Colonic mucosa (tissue), 4 donors: ENCODE measurements around the gene DDHD1. TPM values are rescaled to one million over a fixed set of nuclear protein-coding genes. Genes with fewer than 3 reads are reported as not detected.
A peak's percentile ranks its signal among the peaks of the same experiment; 100 is the strongest.

Experiments
- DNase-seq: peaks from one replicate; pipeline ENCODE4 v3.0.0-alpha.2; 2020
- H3K27ac ChIP-seq: fragments of 200-600 bp; one replicate; pipeline ENCODE4 v1.8.0; 2021
- H3K27me3 ChIP-seq: fragments of 200-600 bp; one replicate; pipeline ENCODE4 v1.8.0; 2021
- H3K36me3 ChIP-seq: fragments of 200-600 bp; one replicate; pipeline ENCODE4 v1.8.0; 2021
- H3K4me1 ChIP-seq: fragments of 200-600 bp; one replicate; pipeline ENCODE4 v1.8.0; 2021; ENCODE audit warnings: mild to moderate bottlenecking
- H3K4me3 ChIP-seq: fragments of 200-600 bp; one replicate; pipeline ENCODE4 v1.8.0; 2021
- H3K9ac ChIP-seq, 2 donors: one replicate each; pipeline ENCODE4 v1.7.0; 2013; ENCODE audit warnings: control low read depth in 2 of 2, low read depth in 2 of 2, low read length in 2 of 2
- H3K9me3 ChIP-seq: fragments of 200-600 bp; one replicate; pipeline ENCODE4 v1.8.0; 2021
- intact Hi-C: fragments of 100-400 bp; cut with DNase I; formaldehyde crosslinking; loops from one replicate; pipeline ENCODE4 v1.14.1; 2022
- total RNA-seq, 2 donors: library from RNA; stranded (reverse); fragmentation: NEBNext Ultra II Directional in 1 of 2; extraction: Animal tissue kit (Norgen Biotek cat#: 25700) in 1 of 2; gene quantifications; one replicate each; pipeline ENCODE4 v1.2.1, GENCODE V29; 2021
- TF ChIP-seq, protein P1 (sequence below): fragments of 200-600 bp; IDR thresholded peaks from one replicate; pipeline ENCODE4 v1.8.0; 2022; ENCODE audit warnings: antibody characterized with exemption, mild to moderate bottlenecking
- donor health status: healthy.
- donor health status: DM: no; HTN: no; CAD: no.
- donor health status: DM: no; HTN: no; CAD: no.

The DDHD1 gene
- total RNA-seq, 2 donors from 2014 or later = 7.5 TPM

DNA sequence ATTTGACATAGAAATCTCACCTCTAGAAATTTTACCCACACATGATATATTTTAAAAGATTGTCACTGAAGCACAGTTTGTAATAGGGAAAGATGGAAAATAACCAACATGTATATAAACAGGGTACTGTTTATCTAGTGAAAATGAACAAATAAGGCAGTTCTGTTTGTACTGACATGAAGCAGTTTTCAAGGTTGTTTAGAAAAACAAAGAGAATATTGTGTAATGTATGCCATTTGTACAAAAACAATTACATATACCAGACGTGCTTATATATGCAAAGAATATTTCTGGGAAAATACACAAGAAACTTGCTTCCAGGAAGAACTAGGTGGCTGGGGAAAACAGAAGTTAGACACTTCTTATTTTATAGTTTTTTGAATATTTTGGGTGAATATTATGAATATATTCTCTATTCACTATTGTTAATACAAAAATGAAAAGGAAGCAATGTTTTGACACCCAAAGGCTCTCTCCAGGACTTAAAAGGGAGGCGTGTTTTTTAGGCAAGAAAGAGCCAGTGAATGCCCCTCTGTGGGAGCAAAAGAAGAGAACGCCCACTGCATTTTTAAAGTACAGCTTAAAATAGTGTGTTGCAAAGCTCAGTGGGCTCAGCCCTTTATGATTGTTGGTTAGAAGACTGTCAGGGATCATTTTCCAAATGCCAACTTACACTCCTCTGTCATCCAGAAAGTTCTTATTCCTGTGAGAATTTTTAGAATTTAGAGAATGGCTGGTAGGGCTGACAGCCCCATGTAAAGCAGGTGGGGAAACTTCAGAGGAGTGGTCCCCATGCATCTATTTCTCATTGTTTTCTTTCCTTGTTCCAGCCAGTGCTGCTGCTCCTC is 142.7 kb downstream of the DDHD1 start:
- Histone ChIP-seq H3K4me1 (no peaks in the 10 kb centered on the region), H3K4me3 (no peak overlapping the region), H3K9ac (no peak overlapping the region), H3K27me3 (no peaks in the 10 kb centered on the region), H3K27ac (peak overlapping the region; percentile 9), H3K9me3 (no peaks in the 10 kb centered on the region), H3K36me3 (no peaks in the 10 kb centered on the region)
- intact Hi-C loops = no loop called here
- no peak for DNase-seq
- TF ChIP-seq, protein P1, sequence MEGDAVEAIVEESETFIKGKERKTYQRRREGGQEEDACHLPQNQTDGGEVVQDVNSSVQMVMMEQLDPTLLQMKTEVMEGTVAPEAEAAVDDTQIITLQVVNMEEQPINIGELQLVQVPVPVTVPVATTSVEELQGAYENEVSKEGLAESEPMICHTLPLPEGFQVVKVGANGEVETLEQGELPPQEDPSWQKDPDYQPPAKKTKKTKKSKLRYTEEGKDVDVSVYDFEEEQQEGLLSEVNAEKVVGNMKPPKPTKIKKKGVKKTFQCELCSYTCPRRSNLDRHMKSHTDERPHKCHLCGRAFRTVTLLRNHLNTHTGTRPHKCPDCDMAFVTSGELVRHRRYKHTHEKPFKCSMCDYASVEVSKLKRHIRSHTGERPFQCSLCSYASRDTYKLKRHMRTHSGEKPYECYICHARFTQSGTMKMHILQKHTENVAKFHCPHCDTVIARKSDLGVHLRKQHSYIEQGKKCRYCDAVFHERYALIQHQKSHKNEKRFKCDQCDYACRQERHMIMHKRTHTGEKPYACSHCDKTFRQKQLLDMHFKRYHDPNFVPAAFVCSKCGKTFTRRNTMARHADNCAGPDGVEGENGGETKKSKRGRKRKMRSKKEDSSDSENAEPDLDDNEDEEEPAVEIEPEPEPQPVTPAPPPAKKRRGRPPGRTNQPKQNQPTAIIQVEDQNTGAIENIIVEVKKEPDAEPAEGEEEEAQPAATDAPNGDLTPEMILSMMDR = no peak

DNA sequence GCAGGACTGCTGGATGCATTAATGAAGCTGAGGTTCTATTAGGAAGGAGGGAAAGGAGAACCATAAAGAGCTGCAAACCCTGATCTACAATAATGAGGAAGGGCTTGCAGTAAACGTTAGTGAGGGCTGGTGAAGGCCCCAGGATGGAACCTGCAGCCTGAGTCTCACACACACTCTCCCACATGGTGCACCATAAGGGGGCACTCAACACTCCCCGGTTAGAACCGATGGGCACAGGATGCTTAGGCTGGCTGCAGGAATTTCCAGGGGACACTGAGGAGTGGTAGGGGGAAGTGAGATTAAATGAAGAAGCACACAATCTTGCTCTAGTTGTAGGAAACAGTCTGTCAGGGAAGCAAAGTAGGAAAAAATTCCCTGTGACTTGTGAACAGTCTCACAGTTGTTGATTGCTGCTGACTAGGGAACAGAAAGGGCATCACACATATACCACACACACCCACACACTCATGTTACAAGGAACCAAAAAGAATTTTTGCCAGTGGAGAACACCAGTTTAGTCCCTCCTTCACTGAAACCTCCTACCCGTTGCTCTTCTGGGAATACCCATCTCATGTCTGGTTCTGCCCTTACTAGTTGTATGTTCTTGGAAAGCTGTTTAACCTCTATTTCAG is 146.1 kb downstream of the DDHD1 start:
- H3K27ac ChIP-seq = no peak overlapping the region
- intact Hi-C loops = no loop called here
- no peaks in the 10 kb centered on the region for H3K9me3 ChIP-seq
- TF ChIP-seq, protein P1 = no peak
- no peak overlapping the region for H3K4me3 ChIP-seq
- no peaks in the 10 kb centered on the region for H3K4me1 ChIP-seq
- DNase-seq = no peak
- no peaks in the 10 kb centered on the region for H3K27me3 ChIP-seq
- H3K36me3 ChIP-seq = no peaks in the 10 kb centered on the region
- H3K9ac ChIP-seq = no peak overlapping the region

DNA sequence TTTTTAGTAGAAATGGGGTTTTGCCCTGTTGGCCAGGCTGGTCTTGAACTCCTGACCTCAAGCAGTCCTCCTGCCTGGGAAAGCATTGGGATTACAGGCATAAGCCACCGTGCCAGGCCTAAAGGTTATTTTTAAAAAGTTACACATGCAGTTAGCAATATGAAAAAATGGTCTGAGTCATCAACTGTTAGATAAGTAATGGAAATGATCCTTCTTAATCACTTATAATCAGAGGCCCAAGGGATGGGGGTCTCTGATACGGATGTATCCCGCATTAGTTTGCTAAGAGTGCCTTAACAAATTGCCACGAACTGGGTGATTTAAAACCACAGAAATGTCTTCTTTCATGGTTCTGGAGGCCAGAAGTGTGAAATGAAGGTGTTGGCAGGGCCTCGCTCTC is 148.1 kb downstream of the DDHD1 start:
- H3K4me3 ChIP-seq = no peak overlapping the region
- no peaks in the 10 kb centered on the region for H3K27me3 ChIP-seq
- no peaks in the 10 kb centered on the region for H3K9me3 ChIP-seq
- DNase-seq = no peak
- no peak overlapping the region for H3K9ac ChIP-seq
- TF ChIP-seq, protein P1 = no peak
- H3K27ac ChIP-seq = no peak overlapping the region
- intact Hi-C loops = no loop called here
- no peaks in the 10 kb centered on the region for H3K36me3 ChIP-seq
- no peaks in the 10 kb centered on the region for H3K4me1 ChIP-seq

DNA sequence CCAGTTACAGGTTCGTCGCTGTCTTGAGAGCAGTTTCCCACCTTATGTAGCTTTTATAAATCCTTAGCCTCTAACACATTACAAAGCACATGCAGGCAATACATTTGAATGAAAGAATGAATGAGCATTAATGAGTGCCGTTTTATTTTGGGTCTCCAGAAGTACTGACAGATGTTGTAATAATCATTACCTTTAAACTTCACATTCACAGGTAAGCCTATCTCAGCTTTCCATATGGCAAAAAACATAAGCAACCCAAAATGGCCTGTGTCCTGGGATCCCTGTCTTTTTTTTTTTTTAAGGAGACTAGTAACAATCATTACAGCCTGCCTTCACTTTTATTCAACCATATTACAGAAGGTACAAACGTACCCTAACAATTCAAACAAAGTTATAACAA is 149.3 kb downstream of the DDHD1 start:
- Histone ChIP-seq H3K27me3 (no peaks in the 10 kb centered on the region), H3K4me1 (no peaks in the 10 kb centered on the region), H3K9ac (no peak overlapping the region), H3K9me3 (no peaks in the 10 kb centered on the region), H3K27ac (no peak overlapping the region), H3K4me3 (no peak overlapping the region), H3K36me3 (no peaks in the 10 kb centered on the region)
- intact Hi-C loops = no loop called here
- no peak for DNase-seq
- TF ChIP-seq, protein P1 = no peak

DNA sequence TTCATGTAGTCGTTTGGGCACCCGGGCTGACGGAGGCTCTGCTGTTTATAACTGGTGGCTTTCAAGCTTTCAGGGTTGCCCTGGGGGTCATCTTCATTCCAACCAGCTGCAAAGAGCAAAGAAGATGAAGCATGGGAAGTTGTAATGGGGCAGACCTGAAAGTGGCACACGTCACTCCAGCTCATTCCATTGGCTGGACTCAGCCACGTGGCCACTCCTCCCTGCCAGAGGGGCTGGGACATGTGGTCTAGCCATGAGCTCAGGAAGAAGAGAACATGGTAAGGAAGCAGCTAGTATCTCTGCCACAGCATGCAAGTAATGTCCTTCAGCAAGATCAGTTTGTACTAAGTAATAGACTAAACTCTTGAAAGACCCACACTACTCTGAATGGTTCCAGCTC is 150.5 kb downstream of the DDHD1 start:
- Histone ChIP-seq H3K9ac (no peak overlapping the region), H3K36me3 (no peaks in the 10 kb centered on the region), H3K4me1 (no peaks in the 10 kb centered on the region), H3K4me3 (no peak overlapping the region), H3K9me3 (no peaks in the 10 kb centered on the region), H3K27ac (no peak overlapping the region), H3K27me3 (no peaks in the 10 kb centered on the region)
- TF ChIP-seq, protein P1 = no peak
- intact Hi-C loops = no loop called here
- DNase-seq = no peak
